A549 (cell line): ENCODE data around the gene IFITM10. TPM values are rescaled to one million over a fixed set of nuclear protein-coding genes. Genes with fewer than 3 reads are reported as not detected.

Source experiments
- ATAC-seq, 2 experiments: fragments of 200-7000 bp in 1 of 2; fragments of >200 bp in 1 of 2; cut with Nextera tagmentation in 1 of 2; cut with Tn5 transposase in 1 of 2; 3 replicates each; pipeline versions ENCODE4 v1.8.0 to v1.9.1; 2018 to 2020; ENCODE audit warnings: mild to moderate bottlenecking in 1 of 2, moderate library complexity in 1 of 2
- CTCF ChIA-PET: fragments of 300-600 bp; sonication (Branson Sonifier 250); formaldehyde crosslinking; extraction: SDS; loops from one replicate; lab custom pipeline; 2021; ENCODE audit warnings: antibody characterized with exemption, inconsistent platforms; lab: Yijun Ruan, JAX
- POLR2A ChIA-PET: fragments of 350-600 bp; formaldehyde crosslinking; extraction: SDS; loops from one replicate; lab custom pipeline; 2021; ENCODE audit warnings: antibody characterized with exemption, inconsistent platforms; lab: Yijun Ruan, JAX
- DNase-seq, 2 experiments: peaks; one replicate each; pipeline versions ENCODE4 v3.0.0 to v3.0.0-alpha.2; 2011 to 2016; ENCODE audit warnings: low read depth in 1 of 2, low spot score in 1 of 2
- FAIRE-seq: peaks from 2 replicates; lab custom pipeline; 2011; peaks lifted over from hg19 to GRCh38; lab: Jason Lieb, UNC
- H3K27ac ChIP-seq, 2 experiments: fragments of >200 bp; sonication (Bioruptor Twin); formaldehyde crosslinking; 3 replicates each; pipeline ENCODE4 v1.5.1; 2016 to 2017
- H3K4me1 ChIP-seq: fragments of >200 bp; sonication (Bioruptor Twin); formaldehyde crosslinking; 3 replicates; pipeline ENCODE4 v1.6.1; 2016
- H3K4me2 ChIP-seq: fragments of >200 bp; sonication (Bioruptor Twin); formaldehyde crosslinking; 3 replicates; pipeline ENCODE4 v1.6.1; 2016
- H3K4me3 ChIP-seq: fragments of >200 bp; sonication (Bioruptor Twin); formaldehyde crosslinking; 3 replicates; pipeline ENCODE4 v1.5.1; 2016
- H3K9me3 ChIP-seq: fragments of >200 bp; sonication (Bioruptor Twin); formaldehyde crosslinking; 3 replicates; pipeline ENCODE4 v1.6.1; 2016
- ATOH8 ChIP-seq: fragments of 250-450 bp; sonication (Bioruptor Pico); IDR thresholded peaks from 2 replicates; pipeline ENCODE4 v1.5.0; 2020; ENCODE audit warnings: low read depth, mild to moderate bottlenecking, moderate library complexity
- BHLHE40 ChIP-seq: IDR thresholded peaks from 2 replicates; pipeline ENCODE4 v1.6.1; 2012; ENCODE audit warnings: low read depth, low read length, inconsistent platforms
- CBX8 ChIP-seq: fragments of 200-600 bp; sonication (generic); IDR thresholded peaks from 2 replicates; pipeline ENCODE4 v1.6.1; 2016
- CEBPB ChIP-seq, 2 experiments: fragments of >200 bp in 1 of 2; sonication (Bioruptor Twin) in 1 of 2; formaldehyde crosslinking in 1 of 2; IDR thresholded peaks; 2 replicates each; pipeline ENCODE4 v1.6.1; 2012 to 2016
- CHD2 ChIP-seq: fragments of 150-350 bp; IDR thresholded peaks from 2 replicates; pipeline ENCODE4 v1.6.1; 2014; ENCODE audit warnings: low read length; ENCODE audit not compliant: partially characterized antibody
- CTCF ChIP-seq: fragments of >200 bp; sonication (Bioruptor Twin); formaldehyde crosslinking; IDR thresholded peaks from 3 replicates; pipeline ENCODE4 v1.5.1; 2016
- E2F6 ChIP-seq: IDR thresholded peaks from 2 replicates; pipeline ENCODE4 v1.6.1; 2012; ENCODE audit warnings: low read depth, borderline replicate concordance
- EHF ChIP-seq: fragments of 250-450 bp; sonication (Bioruptor Pico); IDR thresholded peaks from 2 replicates; pipeline ENCODE4 v1.5.0; 2020; ENCODE audit warnings: mild to moderate bottlenecking
- ESRRA ChIP-seq: fragments of 150-350 bp; IDR thresholded peaks from 2 replicates; pipeline ENCODE4 v1.6.1; 2014; ENCODE audit warnings: mild to moderate bottlenecking, low read length, borderline replicate concordance
- FOSB ChIP-seq: fragments of 250-450 bp; sonication (Bioruptor Pico); IDR thresholded peaks from 2 replicates; pipeline ENCODE4 v1.5.0; 2020; ENCODE audit warnings: mild to moderate bottlenecking, moderate library complexity
- FOSL2 ChIP-seq, 2 experiments: fragments of 450-650 bp in 1 of 2; fragments of >200 bp in 1 of 2; sonication (Bioruptor Twin) in 1 of 2; formaldehyde crosslinking; IDR thresholded peaks; 2 replicates each; pipeline versions ENCODE4 v1.5.0 to v1.6.1; 2016 to 2020; ENCODE audit warnings: mild to moderate bottlenecking in 1 of 2, moderate library complexity in 1 of 2
- GATA3 ChIP-seq: IDR thresholded peaks from 2 replicates; pipeline ENCODE4 v1.6.1; 2012; ENCODE audit warnings: borderline replicate concordance
- HDAC2 ChIP-seq: fragments of 200-600 bp; sonication (generic); IDR thresholded peaks from 2 replicates; pipeline ENCODE4 v1.6.1; 2016
- JUNB ChIP-seq: fragments of >200 bp; sonication (Bioruptor Twin); formaldehyde crosslinking; IDR thresholded peaks from 2 replicates; pipeline ENCODE4 v1.6.1; 2016
- KDM1A ChIP-seq: fragments of 200-600 bp; sonication (generic); IDR thresholded peaks from 2 replicates; pipeline ENCODE4 v1.6.1; 2016; ENCODE audit warnings: low read depth, mild to moderate bottlenecking
- KDM5A ChIP-seq: fragments of 200-600 bp; sonication (generic); IDR thresholded peaks from 2 replicates; pipeline ENCODE4 v1.6.1; 2016; ENCODE audit warnings: antibody characterized with exemption, mild to moderate bottlenecking
- MAFK ChIP-seq: fragments of 450-650 bp; IDR thresholded peaks from 2 replicates; pipeline ENCODE4 v1.6.1; 2014; ENCODE audit not compliant: partially characterized antibody
- MAX ChIP-seq: IDR thresholded peaks from 2 replicates; pipeline ENCODE4 v1.6.1; 2012
- NPAS2 ChIP-seq: fragments of 250-450 bp; sonication (Bioruptor Pico); IDR thresholded peaks from 2 replicates; pipeline ENCODE4 v1.8.0; 2022; ENCODE audit warnings: mild to moderate bottlenecking, moderate library complexity, borderline replicate concordance
- PBX3 ChIP-seq: IDR thresholded peaks from 2 replicates; pipeline ENCODE4 v1.6.1; 2012
- POLR2A ChIP-seq: IDR thresholded peaks from 2 replicates; pipeline ENCODE4 v1.6.1; 2012; ENCODE audit warnings: mild to moderate bottlenecking, low read length
- POLR2AphosphoS2 ChIP-seq: conservative IDR thresholded peaks from 2 replicates; pipeline ENCODE4 v1.6.1; 2012; ENCODE audit warnings: low read length, improper control_type of control experiment, inconsistent platforms
- RAD21 ChIP-seq, 2 experiments: fragments of >200 bp in 1 of 2; sonication (Bioruptor Twin) in 1 of 2; formaldehyde crosslinking in 1 of 2; IDR thresholded peaks in 1 of 2; conservative IDR thresholded peaks in 1 of 2; 2 replicates in 1 of 2; 3 replicates in 1 of 2; pipeline ENCODE4 v1.6.1; 2012 to 2018; ENCODE audit warnings: inconsistent platforms in 1 of 2
- RARB ChIP-seq: fragments of 250-450 bp; sonication (Bioruptor Pico); IDR thresholded peaks from 2 replicates; pipeline ENCODE4 v1.8.0; 2021; ENCODE audit warnings: mild to moderate bottlenecking, moderate library complexity
- RFX5 ChIP-seq: fragments of 450-650 bp; IDR thresholded peaks from 2 replicates; pipeline ENCODE4 v1.7.1; 2014; ENCODE audit warnings: antibody characterized with exemption, mild to moderate bottlenecking, moderate library complexity
- RNF2 ChIP-seq: fragments of 200-600 bp; sonication (generic); IDR thresholded peaks from 2 replicates; pipeline ENCODE4 v1.6.1; 2016; ENCODE audit warnings: low read depth, mild to moderate bottlenecking, antibody characterized with exemption, moderate library complexity, borderline replicate concordance
- SMC3 ChIP-seq: fragments of >200 bp; sonication (Bioruptor Twin); formaldehyde crosslinking; IDR thresholded peaks from 3 replicates; pipeline ENCODE4 v1.6.1; 2018; ENCODE audit warnings: inconsistent platforms
- ZC3H11A ChIP-seq: fragments of 450-650 bp; IDR thresholded peaks from 2 replicates; pipeline ENCODE4 v1.6.1; 2014; ENCODE audit warnings: antibody characterized with exemption, mild to moderate bottlenecking
- ZNF302 ChIP-seq: fragments of 250-450 bp; sonication (Bioruptor Pico); IDR thresholded peaks from 2 replicates; pipeline ENCODE4 v1.9.0; 2021; ENCODE audit warnings: inconsistent platforms, mild to moderate bottlenecking, moderate library complexity
- ZSCAN20 ChIP-seq: fragments of 250-450 bp; sonication (Bioruptor Pico); IDR thresholded peaks from 2 replicates; pipeline ENCODE4 v1.8.0; 2022; ENCODE audit warnings: mild to moderate bottlenecking, moderate library complexity
- WGBS: methylation state at CpG from one replicate; pipeline ENCODE4 v1.1.6; 2017; ENCODE audit errors: missing lambda C conversion rate; 5-methylcytosine and 5-hydroxymethylcytosine counted together
- polyA plus RNA-seq, 4 experiments: library from polyadenylated mRNA; depleted of rRNA in 3 of 4; stranded (reverse); fragments of >200 nt; fragmentation: RNase III in 1 of 4; extraction: RNeasy Plus Mini Kit Qiagen cat#74134 plus additional on column Dnase treatment in 1 of 4; gene quantifications; 2 replicates in 3 of 4; 3 replicates in 1 of 4; pipeline ENCODE4 v1.2.3, GENCODE V29; 2011 to 2017

The IFITM10 gene
- polyA plus RNA-seq, 2 of the 4 experiments (the other 2 are of a cell fraction): 0.28 to 0.67 TPM

GRCh38 chr11:1742371-1742770, 8.0 kb downstream of the IFITM10 start:
- DNase-seq: no peak
- no peak for FAIRE-seq
- no peak overlapping the region for H3K27ac ChIP-seq
- H3K4me2 ChIP-seq: no peak overlapping the region
- WGBS: 35% methylated on average over 4 of the region's 4 CpGs
- peaks cover 6% of the 10 kb centered on the region for H3K9me3 ChIP-seq
- ATAC-seq: no peak
- H3K4me3 ChIP-seq: no peak overlapping the region
- POLR2A ChIA-PET: no interaction called here
- no peaks in the 10 kb centered on the region for H3K4me1 ChIP-seq
- CTCF ChIA-PET: interaction anchor here (0.7 kb wide), 1 partner anchor 27 kb away, joined by 3 read pairs; no protein-coding TSS in a partner anchor
- no peak for TF ChIP-seq E2F6
- TF ChIP-seq GATA3: no peak
- no peak for TF ChIP-seq CBX8
- no peak for TF ChIP-seq CTCF
- no peak for TF ChIP-seq HDAC2
- TF ChIP-seq POLR2A: no peak
- no peak for TF ChIP-seq POLR2AphosphoS2
- TF ChIP-seq RNF2: no peak
- TF ChIP-seq FOSB (CRISPR knock-in tag): no peak
- no peak for TF ChIP-seq KDM5A
- no peak for TF ChIP-seq MAFK
- TF ChIP-seq ZSCAN20 (CRISPR knock-in tag): no peak
- no peak for TF ChIP-seq RFX5
- no peak for TF ChIP-seq ESRRA
- no peak for TF ChIP-seq FOSL2 (IDR thresholded peaks at IDR 0.05)
- TF ChIP-seq FOSL2 (CRISPR knock-in tag; IDR thresholded peaks at IDR 0.05): no peak
- TF ChIP-seq KDM1A: no peak

GRCh38 chr11:1741741-1742140, 8.7 kb downstream of the IFITM10 start:
- ATAC-seq (no peak), FAIRE-seq (no peak), DNase-seq (no peak)
- POLR2A ChIA-PET: no interaction called here
- Histone ChIP-seq H3K4me1 (no peaks in the 10 kb centered on the region), H3K4me2 (no peak overlapping the region), H3K27ac (no peak overlapping the region), H3K4me3 (no peak overlapping the region), H3K9me3 (peaks cover 13% of the 10 kb centered on the region)
- TF ChIP-seq RFX5 (no peak), RARB (CRISPR knock-in tag) (no peak), CEBPB (IDR thresholded peaks at IDR 0.05) (no peak), ATOH8 (CRISPR knock-in tag) (no peak), ZNF302 (no peak), FOSL2 (IDR thresholded peaks at IDR 0.05) (no peak), FOSL2 (CRISPR knock-in tag; IDR thresholded peaks at IDR 0.05) (no peak), ZC3H11A (no peak), CHD2 (no peak), EHF (no peak), MAX (no peak), JUNB (no peak), PBX3 (no peak), BHLHE40 (no peak), NPAS2 (no peak), RAD21 (conservative IDR thresholded peaks at IDR 0.05 in 1 of 2, IDR thresholded peaks at IDR 0.05 in 1 of 2) (no peak), SMC3 (no peak)
- 32% methylated on average over 4 of the region's 4 CpGs for WGBS
- CTCF ChIA-PET: interaction anchor here (0.7 kb wide), 1 partner anchor 27 kb away, joined by 3 read pairs; no protein-coding TSS in a partner anchor
